Stimulated activated CD4-positive, alpha-beta T cell treated with anti-CD3 and anti-CD28 coated beads, Interleukin-4, amount 100 ng/mL, for 48 hours (primary cell): Measurements from ENCODE around the gene GFAP.
A peak's percentile ranks its signal among the peaks of the same experiment; 100 is the strongest.
"Not testable (repeated sequence)": the region's sequence is repeated elsewhere in the genome, so short reads cannot be mapped to it uniquely, and the experiment has no call there.

Experiments
- DNase-seq, 2 donors: peaks; one replicate each; pipeline ENCODE4 v3.0.0-alpha.2; 2020; ENCODE audit warnings: low read depth in 2 of 2

The GFAP gene

DNA sequence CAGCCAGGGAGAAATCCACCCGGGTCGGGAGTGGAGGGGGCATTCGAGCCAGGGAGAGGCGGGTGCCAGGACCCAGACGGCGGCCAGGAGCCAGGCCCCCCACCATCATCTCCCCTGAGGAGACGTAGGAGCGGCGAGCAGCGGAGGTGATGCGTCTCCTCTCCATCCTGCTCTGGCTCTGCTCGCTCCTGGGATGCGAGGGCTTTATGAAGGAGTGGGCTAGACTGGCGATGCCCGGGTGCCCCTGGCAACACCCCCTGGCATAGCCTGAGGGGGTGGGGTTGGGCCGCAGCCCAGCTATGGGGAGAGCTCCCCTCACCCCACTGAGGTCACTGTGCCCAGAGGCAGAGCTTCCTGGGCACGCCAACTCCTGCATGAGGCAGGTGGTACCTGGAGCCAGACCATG, at the start of gene GFAP:
Gene GFAP (minus strand): TSS at position 180 of the 406 bp plus-strand sequence. CDS start 14 bp downstream, at position 166.
- no peak for DNase-seq

DNA sequence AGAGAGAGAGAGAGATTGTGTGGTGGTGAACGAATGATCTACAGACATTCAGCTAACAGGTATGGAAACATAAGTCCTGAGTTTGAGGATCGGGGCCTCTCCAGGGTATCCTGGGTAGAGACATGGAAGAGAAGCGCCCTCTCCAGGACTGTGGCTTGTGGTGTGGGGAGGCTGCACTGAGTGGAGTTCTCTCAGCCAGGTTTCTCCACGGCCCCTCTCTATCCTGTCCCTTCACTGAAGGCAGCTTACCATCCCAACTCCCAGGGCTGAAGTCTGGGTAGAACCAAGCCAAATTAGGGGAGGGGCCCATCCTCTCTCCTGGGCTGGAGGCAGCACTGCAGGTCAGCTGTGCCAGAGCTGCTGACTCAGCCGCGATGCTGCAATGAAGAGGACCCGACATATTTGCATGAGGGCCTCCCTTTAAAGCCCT, 46.6 kb upstream of the GFAP start:
- no peak for DNase-seq

DNA sequence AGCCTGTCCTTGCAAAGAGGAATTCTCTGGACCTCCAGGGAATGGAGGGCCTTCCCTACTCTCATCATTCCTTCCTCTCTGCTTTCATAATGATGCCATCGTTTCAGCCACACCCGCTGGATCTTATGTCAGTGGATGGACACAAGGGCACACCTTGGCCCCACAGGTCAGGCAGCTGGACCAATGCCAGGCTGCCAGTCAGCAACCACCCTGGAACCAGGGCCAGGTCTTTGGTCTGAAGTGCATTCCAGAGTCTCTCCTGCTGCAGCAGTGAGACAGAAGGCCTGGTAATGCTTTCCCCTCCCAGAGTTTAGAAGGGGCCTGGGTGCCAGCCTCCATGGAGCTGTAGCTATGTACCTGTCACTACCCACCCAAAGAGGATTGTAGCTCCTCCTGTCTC, 45.4 kb upstream of the GFAP start:
- no peak for DNase-seq

DNA sequence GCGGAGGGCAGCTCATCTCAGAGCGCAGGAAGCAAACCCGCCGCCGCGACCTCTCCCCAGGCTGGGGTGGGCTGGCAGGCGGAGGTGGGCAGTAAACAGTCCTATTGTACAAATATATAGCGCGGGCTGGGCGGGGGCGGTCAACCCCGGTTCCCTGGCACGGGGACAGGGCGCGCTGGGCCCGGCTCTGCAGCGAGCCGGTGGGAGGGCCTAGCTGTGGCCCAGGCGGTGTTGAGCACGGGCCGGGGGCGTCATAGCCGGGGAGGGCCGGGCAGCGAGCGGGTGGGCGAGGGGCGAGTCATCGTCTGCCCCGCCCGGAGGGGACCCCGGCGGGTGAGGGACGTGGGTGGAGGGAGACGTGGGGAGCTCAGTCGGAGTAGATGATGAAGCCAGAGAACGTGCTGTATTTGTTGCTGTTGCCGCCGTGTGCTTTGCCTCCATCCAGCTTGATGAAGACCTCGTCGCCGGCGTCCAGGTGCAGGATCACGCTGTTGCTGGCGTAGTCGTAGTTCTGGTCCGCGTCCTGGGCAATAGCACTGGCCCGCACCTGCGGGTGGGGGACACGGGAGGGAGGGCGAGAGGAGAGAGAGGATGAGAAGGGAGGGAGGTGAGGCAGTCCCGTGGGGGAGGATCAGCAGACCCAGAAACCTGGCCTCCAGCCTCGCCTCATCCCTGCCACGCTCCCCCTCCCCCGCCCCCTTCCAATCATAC, 44.7 kb upstream of the GFAP start:
- DNase-seq = no peak

DNA sequence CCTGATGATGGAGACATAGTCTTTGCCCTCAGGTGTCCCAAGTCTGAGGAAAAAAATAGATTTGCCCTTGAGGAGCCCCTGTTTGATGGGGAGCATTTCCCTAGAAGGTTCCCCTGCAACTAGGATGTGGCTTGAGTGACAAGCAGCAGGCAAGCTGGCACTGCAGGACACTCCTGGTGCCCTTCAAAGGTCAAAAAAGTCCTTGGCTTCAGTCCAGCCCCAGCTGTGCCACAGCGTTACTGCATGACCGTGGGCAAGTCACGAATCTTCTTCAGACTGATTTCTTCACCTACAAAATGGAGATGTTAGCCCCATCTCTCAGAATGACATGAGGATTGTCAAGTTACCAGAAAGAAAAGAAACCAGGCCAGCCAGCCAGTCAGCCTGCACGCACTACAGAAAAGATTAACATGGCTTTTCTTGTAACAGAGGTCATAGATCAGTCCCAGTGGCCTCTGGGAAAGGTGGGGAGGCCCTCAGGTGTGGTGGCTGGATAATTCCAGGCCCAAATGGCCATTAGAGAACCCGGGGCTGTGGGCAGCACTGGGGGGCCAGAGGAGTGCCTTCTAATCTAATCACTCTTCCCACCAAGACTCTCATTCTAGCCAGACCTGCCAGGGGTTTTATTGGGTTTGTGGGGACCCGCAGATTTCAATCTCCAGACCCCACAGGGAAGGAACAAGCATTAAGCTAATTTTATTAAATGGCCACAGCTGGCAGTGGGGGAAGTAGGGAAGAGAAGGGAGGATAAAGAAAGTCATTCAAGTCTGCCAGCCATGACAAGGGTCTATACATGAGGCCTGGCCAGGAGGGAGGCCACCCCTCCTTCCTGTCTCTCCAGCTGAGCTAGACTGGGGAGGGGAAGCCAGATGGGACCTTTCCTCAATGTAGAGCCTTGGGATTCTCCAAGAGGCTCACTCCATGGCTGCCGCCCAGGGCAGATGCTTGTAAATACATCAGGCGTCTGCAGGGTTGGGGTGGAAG, 42.0 kb upstream of the GFAP start:
- no peak for DNase-seq

DNA sequence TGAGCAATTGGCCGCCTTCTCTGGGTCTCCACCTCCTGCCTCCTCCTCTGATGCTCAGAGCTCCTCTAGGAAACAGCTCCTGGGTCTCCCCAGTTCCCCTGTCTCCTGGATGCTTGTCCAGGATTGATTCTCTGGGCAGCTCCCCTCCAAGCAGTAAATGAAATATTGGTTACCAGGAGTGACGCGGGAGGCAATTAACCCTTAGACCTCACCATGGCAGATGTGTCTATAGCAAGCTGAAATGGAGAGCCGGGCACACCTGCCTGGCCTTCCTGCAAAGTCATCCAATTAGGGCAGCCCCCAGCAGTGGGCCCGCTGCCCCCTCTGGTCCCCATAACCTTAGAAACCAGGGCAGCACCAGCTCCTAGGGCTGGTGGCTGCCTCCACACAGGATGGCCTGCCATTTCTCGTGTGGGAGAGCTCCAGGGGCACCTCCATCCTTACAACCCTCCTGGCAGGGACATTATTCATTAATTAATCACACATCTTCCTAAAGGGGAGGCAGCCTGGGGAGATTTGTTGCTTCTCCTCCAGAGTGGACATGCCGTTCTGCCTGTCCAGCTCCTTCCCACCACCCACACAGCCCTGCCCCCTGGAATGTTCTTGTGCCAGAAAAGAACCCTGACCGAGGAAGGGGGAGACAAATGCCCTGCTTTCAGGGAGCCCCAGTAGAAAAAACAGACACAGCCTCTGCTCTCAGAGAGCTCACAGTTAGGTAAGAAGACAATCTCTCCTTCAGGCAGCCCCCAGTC, 40.5 kb upstream of the GFAP start:
- no peak for DNase-seq

DNA sequence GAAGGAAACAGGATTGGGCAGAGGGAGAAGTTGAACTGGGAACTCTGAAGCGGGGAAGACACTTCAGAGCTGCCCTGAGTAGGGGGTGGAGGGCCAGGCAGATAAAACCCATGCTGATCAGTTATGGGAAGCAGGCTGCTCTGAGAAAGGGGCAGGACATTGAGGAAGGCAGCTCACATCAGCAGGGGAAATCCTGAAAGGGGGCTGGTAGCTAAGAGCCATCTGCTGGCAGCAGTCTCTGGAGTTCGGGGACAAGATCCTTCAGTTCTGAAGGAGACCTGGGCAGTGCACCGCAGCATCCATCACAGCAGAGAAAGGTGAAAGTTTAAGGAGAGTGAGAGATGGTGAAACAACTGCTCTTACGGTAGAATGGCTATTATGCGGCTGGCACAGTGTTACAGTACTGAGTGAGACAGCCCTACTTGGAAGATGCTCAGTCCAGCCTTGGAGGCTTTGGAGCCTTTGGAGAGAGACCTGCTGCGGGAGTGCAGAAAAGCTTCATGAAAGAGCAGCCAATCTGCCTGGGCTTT, 37.7 kb upstream of the GFAP start:
- DNase-seq = no peak

DNA sequence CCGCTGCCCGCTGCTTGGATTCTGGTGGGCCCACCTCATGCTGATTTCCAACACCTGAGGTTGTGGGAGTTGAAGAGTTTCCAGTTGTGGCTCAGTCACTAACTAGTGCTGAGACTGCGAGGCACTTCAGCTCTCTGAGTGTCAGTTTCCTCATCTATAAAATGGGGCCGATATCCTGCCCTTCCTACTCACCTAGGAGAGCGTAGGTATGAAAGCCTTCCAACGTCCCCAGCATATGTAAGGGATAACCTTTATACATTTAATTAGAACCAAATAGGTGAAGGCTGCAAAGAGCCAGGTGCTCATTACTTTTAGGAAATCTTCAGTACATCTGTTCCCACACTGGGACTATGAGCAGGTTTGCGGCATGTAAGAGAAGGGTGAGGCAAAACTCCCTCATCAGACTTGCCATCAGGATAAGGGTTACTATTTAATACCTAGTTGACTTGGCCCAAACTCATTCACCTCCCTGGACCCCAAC, 33.1 kb upstream of the GFAP start:
- DNase-seq = no peak

DNA sequence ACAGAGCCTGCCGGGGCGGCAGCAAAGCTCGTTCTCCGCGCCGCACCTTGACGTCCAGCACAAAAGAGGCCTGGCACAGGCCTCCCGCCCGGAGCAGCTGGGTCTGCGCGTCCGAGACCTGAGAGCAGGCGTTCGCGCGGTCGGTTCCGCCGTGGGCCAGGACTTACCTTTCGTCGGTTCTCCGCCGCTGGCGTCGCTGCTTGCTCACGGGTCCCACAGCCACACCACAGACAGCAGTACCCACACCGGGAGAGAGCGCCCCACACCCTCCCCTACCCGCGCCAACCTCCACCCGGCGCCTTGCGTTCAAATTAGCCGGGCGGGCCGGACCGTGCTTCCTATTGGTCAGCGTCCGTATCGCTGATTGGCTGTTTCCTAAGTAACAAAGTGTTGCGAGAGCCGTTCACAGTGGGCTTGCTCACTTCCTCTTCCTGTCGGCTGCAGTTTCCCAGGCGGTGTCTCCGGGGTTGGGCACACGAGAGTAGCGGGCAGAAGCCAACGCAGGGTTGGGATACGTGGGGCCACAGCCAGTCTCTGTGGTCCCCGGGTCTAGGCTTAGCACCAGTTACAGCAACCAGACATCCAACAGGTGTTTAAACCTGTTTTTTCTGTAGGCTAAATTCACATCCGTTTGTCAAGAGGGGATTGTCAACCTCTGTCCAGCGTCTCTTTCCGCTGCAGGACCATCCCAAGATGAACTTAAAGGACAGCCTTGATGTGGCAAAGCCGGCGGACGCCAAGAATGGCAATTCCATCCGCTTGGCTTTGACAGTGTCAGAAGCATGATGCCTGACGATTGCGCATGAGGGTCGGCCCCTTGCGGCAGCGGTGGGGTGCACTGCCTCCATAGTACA, 32.4 kb upstream of the GFAP start, which contains the start of gene KIF18B:
Gene KIF18B (minus strand): TSS at position 313 of the 854 bp plus-strand sequence. CDS start 11,429 bp downstream, outside the sequence.
- DNase-seq = peak; percentile 87 to 89

DNA sequence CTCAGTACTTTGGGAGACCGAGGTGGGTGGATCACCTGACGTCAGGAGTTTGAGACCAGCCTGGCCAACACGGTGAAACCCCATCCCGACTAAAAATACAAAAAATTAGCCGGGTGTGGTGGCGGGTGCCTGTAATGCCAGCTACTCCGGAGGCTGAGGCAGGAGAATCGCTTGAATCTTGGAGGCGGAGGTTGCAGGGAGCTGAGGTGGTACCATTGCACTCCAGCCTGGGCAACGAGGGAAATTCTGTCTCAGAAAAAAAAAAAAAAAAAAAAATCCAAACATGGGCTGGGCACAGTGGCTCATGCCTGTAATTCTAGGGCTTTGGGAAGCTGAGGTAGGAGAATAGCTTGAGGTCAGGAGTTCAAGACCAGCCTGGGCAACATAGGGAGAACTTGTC, 30.4 kb upstream of the GFAP start:
- not testable (repeated sequence) for DNase-seq

DNA sequence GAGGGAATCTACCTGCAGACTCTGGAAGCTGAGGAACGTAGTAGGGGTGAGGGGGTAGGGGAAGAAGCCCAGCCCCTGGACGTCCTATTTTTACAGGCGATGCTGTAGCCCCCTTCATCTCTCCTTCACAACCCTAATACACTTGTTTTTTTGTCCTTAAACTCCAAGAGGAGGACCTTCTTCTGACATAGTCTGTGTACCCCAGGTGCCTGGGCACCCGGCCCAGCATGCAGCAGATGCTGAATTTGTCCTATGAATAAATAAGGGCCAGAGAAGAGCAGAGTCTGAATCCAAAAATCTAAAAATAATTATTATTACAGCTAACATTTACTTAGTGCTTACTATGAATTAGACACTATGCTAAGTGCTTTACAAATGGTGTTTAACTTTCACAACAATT, 27.2 kb upstream of the GFAP start:
- no peak for DNase-seq

DNA sequence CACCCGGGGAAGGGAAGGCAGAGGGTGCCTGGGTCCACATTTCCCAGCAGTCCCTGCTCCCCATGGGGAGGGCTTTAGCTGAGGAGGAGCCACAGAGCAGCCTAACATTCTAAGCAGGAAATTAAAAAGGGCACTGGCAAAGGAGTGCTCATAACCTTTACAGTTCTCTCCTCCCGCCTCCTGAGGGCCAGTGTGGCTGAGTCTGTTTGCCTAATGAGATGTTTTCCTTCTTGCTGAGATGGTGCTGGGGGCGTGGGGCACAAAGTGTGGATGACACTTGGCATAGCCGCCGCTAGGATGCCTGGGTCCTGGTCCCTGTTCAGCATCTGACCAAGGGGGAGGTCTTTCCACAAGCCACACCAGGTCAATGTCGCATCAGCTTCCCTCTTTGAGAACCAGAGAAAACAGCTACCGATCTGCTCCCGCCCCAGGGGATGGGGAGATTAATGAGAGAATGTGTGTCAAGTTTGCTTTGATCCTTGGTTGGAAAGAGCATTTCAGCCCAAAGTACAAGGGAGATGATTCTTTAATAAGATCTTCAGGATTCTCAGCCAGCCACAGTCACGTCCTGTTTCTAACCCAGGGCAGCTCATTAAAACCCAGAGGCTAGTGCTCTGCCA, 26.5 kb upstream of the GFAP start:
- DNase-seq = no peak

DNA sequence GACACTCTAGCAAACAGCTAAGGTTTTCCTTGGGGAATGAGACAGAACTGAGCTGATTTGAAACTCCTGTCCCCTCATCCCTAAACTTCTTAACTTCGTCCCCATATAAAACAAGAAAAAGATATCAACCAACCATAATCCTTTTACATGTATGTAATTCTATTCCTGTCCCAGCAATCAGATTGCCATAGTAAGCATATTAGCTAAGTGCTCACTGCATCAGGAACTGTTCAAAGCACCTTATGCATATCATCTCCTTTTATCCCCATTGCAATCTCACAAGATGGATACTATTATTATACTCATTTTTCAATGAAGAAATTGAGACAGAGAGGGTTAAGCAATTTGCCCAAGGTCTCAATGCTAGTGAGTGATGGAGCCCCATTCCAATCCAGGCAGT, 25.5 kb upstream of the GFAP start:
- DNase-seq = no peak

DNA sequence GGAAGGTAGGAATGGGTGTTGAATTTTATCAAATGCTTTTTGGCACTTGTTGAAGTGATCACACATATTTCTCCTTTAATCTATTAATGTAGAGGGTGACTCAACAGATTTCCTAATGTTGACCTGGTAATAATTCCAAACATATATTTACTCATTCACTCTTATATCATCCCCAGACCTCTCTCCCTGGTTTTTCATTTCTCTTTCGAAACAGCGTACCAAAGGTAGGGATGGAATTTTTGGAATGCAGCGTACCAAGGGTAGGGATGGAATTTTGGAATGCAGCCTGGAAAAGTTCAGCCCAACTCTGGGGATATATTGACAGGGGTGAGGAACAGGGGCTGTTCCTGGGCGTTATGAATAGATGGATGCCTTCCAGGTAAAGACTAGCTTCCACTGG, 25.0 kb upstream of the GFAP start:
- no peak for DNase-seq

DNA sequence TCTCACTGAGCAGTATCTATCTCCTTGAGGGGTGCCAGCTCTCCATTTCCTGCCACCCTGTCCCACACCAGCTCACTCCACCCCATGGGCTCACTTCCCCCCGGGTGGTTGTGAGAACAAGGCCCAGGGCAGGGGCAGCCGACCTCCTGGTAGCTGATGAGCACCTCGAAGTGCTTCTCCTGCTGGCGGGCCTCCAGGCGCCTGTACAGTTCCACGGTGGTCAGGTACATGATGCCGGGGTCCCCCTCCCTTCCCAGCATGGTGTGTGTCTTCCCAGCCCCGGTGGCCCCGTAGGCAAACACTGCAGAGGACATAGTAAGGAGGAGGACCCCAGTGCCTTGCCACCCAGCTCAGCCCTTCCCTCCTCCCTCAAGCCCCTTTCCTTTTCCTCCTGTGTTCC, 19.8 kb upstream of the GFAP start:
- no peak for DNase-seq

DNA sequence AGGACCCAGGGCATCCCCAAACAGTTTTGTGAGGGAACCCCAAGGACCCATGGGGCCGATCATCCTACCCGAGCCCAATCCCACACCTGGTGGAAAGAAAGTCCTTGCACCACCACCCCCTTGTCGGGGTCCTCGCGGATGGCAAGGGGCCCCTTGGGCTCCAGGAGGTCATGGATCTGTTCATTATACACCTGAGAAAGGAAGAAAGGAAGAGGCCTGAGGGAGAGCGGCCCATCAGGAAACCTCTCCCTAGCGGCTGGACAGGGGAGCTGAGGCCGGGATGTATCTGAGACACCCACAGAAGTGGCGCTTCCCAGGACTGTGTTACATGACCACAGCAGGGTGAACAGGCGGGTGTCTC, 19.4 kb upstream of the GFAP start:
- no peak for DNase-seq

DNA sequence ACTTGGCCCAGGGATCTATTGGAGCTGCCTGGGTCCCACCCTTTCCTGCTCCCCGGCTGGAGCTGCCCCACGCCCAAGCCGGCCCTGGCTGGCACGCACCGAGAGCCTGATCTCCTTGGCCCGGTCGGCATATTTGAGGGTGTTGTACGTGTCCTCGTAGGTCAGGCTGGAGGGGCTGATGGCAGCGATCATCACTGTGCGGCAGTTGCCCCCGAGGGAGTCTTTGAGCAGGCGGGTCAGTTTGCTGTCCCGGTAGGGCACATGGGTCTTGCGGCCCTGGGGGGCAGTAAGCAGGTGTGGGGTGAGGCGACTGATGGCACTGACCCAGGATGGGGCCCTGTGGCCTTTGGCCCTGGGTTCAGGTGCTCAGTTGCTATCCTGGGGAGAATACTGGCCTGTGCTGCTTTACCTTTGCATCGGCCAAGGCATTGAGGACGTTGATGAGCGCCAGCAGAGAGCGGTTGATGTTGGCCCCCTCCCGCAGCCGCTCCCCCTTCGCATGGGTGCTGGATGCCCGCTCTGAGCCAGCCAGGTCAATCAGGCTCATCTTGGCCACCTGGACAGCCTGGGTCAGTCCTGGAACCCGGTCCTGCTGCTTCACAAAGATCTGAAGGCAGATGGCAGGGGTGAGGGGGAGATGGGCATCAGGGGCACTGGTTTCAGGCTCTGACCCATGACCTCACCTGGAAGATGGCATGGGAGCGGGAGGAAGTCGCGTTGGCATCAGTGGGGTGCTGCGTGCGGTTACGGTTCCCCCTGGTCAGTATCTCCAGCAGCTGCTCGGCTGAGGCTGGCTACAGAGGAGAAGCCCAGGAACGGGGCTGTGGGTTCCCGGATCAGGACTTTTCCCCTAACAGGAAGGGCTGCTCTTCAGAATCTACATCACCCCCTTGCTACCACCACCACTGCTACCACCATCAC, 18.8 kb upstream of the GFAP start:
- no peak for DNase-seq

DNA sequence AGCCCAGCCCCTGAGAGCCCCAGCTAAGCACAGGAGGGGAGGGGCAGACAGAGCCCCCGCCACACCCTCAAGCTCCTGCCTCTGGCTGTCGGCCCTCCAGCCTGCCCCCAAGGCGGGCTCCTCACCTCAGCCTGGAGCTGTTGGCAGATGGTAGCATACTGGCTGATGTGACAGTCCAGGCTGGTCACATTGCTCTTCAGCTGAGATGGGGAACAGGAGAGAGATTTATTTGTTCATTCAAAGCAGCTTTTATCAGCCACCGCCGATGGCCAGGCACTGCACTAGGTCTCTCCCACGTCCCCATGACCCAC, 17.4 kb upstream of the GFAP start:
- DNase-seq = no peak

DNA sequence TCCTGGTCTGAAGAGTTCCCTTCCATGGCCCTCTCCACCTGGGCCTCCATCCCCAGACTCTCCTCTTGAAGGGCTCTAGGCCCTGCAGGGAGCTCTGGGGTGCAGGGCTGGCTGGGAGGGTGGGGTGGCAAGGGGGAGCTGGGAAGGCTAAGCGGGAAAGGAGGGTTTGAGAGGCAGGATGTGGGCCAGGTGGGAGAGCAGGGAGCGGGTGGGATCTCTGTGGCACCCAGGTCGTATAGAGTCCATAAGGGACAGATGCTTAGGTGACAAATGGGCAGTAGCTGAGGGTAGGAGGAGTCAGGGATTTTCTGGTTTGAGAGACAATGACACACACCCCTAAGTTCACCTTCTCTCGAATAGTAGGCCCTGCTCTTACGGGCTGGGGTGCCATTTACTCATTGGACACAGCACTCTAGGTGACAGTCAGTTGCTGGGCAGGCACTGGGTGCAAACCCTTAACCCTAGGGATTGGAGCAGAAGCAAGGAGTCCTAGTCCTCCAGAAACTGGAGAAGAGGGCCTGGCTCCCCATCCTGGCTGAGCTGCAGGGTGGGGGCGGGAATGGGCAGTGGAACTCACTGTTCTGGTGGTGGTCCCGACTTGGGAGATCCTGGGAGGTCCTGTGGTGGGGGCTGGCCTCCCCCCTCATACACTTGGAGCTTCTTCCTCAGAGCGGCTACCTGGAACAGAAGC, 16.9 kb upstream of the GFAP start:
- DNase-seq = no peak
